Left lung (tissue), 10 donors: ENCODE measurements around the gene CATSPERE. TPM values are rescaled to one million over a fixed set of nuclear protein-coding genes. Genes with fewer than 3 reads are reported as not detected.
A peak's percentile ranks its signal among the peaks of the same experiment; 100 is the strongest.
"Not testable (repeated sequence)": the region's sequence is repeated elsewhere in the genome, so short reads cannot be mapped to it uniquely, and the experiment has no call there.

Experiments
- ATAC-seq: fragments of 200-7000 bp; cut with Tn5 transposase; one replicate; pipeline ENCODE4 v1.9.1; 2020; ENCODE audit warnings: moderate library complexity
- DNase-seq, 4 donors: peaks; one replicate each; pipeline ENCODE4 v3.0.0-alpha.2; 2013 to 2020
- H3K27ac ChIP-seq, 2 donors: fragments of 200-600 bp; sonication (generic) in 1 of 2; one replicate each; pipeline versions ENCODE4 v1.5.0 to v1.8.0; 2020 to 2021
- H3K27me3 ChIP-seq, 2 donors: fragments of 200-600 bp; sonication (generic) in 1 of 2; one replicate each; pipeline versions ENCODE4 v1.5.0 to v1.8.0; 2020 to 2021
- H3K36me3 ChIP-seq, 2 donors: fragments of 200-600 bp; sonication (generic) in 1 of 2; one replicate each; pipeline versions ENCODE4 v1.5.0 to v1.8.0; 2020 to 2021
- H3K4me1 ChIP-seq, 2 donors: fragments of 200-600 bp; one replicate each; pipeline ENCODE4 v1.8.0; 2021
- H3K4me3 ChIP-seq, 2 donors: fragments of 200-600 bp; sonication (generic) in 1 of 2; one replicate each; pipeline versions ENCODE4 v1.5.0 to v1.8.0; 2020 to 2021; ENCODE audit warnings: mild to moderate bottlenecking in 1 of 2
- H3K9me3 ChIP-seq, 2 donors: fragments of 200-600 bp; sonication (generic) in 1 of 2; one replicate each; pipeline versions ENCODE4 v1.5.0 to v1.8.0; 2020 to 2021
- CTCF ChIP-seq, 2 donors: fragments of 200-600 bp; sonication (generic) in 1 of 2; IDR thresholded peaks; one replicate each; pipeline versions ENCODE4 v1.5.0 to v1.8.0; 2021; ENCODE audit warnings: antibody characterized with exemption in 2 of 2
- intact Hi-C, 2 donors: fragments of 100-400 bp; cut with DNase I; formaldehyde crosslinking; loops; one replicate each; pipeline versions ENCODE4 v1.11.2 to v1.14.2; 2022
- polyA plus RNA-seq, 6 donors: library from polyadenylated mRNA; unstranded; fragments of 120-200 nt; gene quantifications; one replicate each; pipeline ENCODE4 v1.2.1, GENCODE V29; 2013; ENCODE audit not compliant: insufficient read length in 6 of 6
- total RNA-seq, 2 donors: library from RNA; stranded (reverse); fragmentation: NEBNext Ultra II Directional; extraction: Animal tissue kit (Norgen Biotek cat#: 25700); gene quantifications; one replicate each; pipeline ENCODE4 v1.2.1, GENCODE V29; 2021
- donor health status: DM: no; HTN: yes; CAD: no.
- donor health status: DM: no; HTN: no; CAD: no.

The CATSPERE gene
- total and polyA plus RNA-seq, 8 donors = 0.84 to 2.1 (median 1.6) TPM

GRCh38 chr1:244672946-244673682 lies 212.0 kb downstream of the CATSPERE start:
- ATAC-seq = peak; percentile 40

GRCh38 chr1:244674446-244674845 lies 213.4 kb downstream of the CATSPERE start:
- intact Hi-C loops = no loop called here
- H3K36me3 ChIP-seq = no peaks in the 10 kb centered on the region
- DNase-seq (no peak), ATAC-seq (no peak)
- no peaks in the 10 kb centered on the region for H3K27me3 ChIP-seq
- H3K27ac ChIP-seq = no peak overlapping the region
- no peaks in the 10 kb centered on the region for H3K9me3 ChIP-seq
- no peak for TF ChIP-seq CTCF (IDR thresholded peaks at IDR 0.05)
- peaks cover 6 to 22% of the 10 kb centered on the region in 2 donors for H3K4me1 ChIP-seq
- H3K4me3 ChIP-seq = no peak overlapping the region

More at GRCh38 chr1:244672946-244673682, 212.0 kb downstream of the CATSPERE start:
- no peak for TF ChIP-seq CTCF (IDR thresholded peaks at IDR 0.05)
- Histone ChIP-seq H3K36me3 (no peaks in the 10 kb centered on the region), H3K4me3 (no peak overlapping the region), H3K9me3 (no peaks in the 10 kb centered on the region), H3K4me1 (peaks cover 6 to 13% of the 10 kb centered on the region in 2 donors), H3K27me3 (no peaks in the 10 kb centered on the region), H3K27ac (peak overlapping the region in 1 of 2 donors; percentile 2)
- peak in 2 of 4 donors; percentile 66 to 75 for DNase-seq
- intact Hi-C loops = no loop called here

- no peak overlapping the region for H3K27ac ChIP-seq
- no peak overlapping the region for H3K4me3 ChIP-seq
- no peaks in the 10 kb centered on the region for H3K9me3 ChIP-seq
- H3K4me1 ChIP-seq = peaks cover 6 to 28% of the 10 kb centered on the region in 2 donors
- no peaks in the 10 kb centered on the region for H3K36me3 ChIP-seq
- ATAC-seq (no peak), DNase-seq (no peak)
- intact Hi-C loops = no loop called here
- TF ChIP-seq CTCF (IDR thresholded peaks at IDR 0.05) = no peak
- no peaks in the 10 kb centered on the region for H3K27me3 ChIP-seq
Measured at GRCh38 chr1:244675167-244675566, 214.1 kb downstream of the CATSPERE start.

- ATAC-seq = peak; percentile 64
- H3K9me3 ChIP-seq = no peaks in the 10 kb centered on the region
- H3K4me1 ChIP-seq = peaks cover 0 to 29% of the 10 kb centered on the region in 2 donors
- H3K36me3 ChIP-seq = peaks cover 0 to 4% of the 10 kb centered on the region in 2 donors
- TF ChIP-seq CTCF (IDR thresholded peaks at IDR 0.05) = no peak
- H3K27me3 ChIP-seq = no peaks in the 10 kb centered on the region
- no peak overlapping the region for H3K4me3 ChIP-seq
- H3K27ac ChIP-seq = peak overlapping the region; percentile 30 to 48
- intact Hi-C loops = no loop called here
- peak in 2 of 4 donors; percentile 74 to 86 for DNase-seq
Measured at GRCh38 chr1:244678697-244679096, 217.6 kb downstream of the CATSPERE start.

GRCh38 chr1:244680667-244681066 lies 219.6 kb downstream of the CATSPERE start:
- TF ChIP-seq CTCF (IDR thresholded peaks at IDR 0.05) = no peak
- DNase-seq = no peak
- Histone ChIP-seq H3K36me3 (peaks cover 0 to 4% of the 10 kb centered on the region in 2 donors), H3K9me3 (no peaks in the 10 kb centered on the region), H3K4me3 (no peak overlapping the region), H3K4me1 (peaks cover 0 to 29% of the 10 kb centered on the region in 2 donors), H3K27ac (no peak overlapping the region), H3K27me3 (no peaks in the 10 kb centered on the region)
- ATAC-seq = no peak
- intact Hi-C loops = no loop called here

GRCh38 chr1:244682087-244682486 lies 221.0 kb downstream of the CATSPERE start:
- H3K4me3 ChIP-seq, H3K27ac ChIP-seq, ATAC-seq, intact Hi-C loops, H3K9me3 ChIP-seq, DNase-seq, H3K27me3 ChIP-seq: not testable (repeated sequence)
- H3K36me3 ChIP-seq = peaks cover 0 to 10% of the 10 kb centered on the region in 2 donors
- peaks cover 0 to 29% of the 10 kb centered on the region in 2 donors for H3K4me1 ChIP-seq
